HG02938 (cell line): Measurements from ENCODE around the gene ZNF521.

Source experiments
- ATAC-seq: cut with Tn5 transposase; IDR thresholded peaks from one replicate; pipeline ENCODE4 v1.9.1; 2021; ENCODE audit warnings: mild to moderate bottlenecking, moderate library complexity; ENCODE audit not compliant: unreplicated experiment

The ZNF521 gene

GRCh38 chr18:25133879-25134278 is 218.1 kb downstream of the ZNF521 start:
- ATAC-seq, result no peak

DNA sequence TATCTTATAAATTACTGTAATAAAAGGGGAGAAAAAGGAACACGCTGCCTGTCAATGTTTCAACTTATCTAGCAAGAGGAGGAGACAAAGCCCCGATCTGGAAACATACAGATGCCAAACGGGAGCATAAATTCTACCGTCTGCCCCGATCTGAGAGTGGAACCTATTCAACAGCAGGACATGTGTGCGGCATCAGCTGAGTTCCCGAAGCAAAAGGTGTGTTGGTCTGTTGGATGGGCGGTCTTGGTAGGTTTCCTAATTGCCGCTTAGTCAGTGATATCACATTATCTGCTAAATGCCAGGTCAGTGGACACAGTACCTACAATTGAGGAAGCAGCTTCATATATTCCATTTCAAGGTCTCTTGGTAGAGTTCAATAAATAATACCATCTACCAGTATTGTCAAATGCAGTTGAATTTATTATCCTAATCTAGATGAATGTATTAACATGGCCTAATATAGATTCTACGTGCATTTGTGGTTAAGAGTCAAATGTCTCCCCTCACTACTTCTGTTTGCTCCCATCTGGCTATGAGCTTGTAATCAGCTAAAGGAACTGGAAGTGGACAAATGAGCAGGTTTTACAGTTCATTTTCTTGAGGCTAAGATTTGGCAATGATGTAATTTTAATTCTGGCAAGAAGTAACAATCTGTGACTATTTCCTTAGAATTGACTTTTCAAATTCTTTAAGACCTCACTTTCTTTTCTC is 219.0 kb downstream of the ZNF521 start:
- no peak for ATAC-seq

DNA sequence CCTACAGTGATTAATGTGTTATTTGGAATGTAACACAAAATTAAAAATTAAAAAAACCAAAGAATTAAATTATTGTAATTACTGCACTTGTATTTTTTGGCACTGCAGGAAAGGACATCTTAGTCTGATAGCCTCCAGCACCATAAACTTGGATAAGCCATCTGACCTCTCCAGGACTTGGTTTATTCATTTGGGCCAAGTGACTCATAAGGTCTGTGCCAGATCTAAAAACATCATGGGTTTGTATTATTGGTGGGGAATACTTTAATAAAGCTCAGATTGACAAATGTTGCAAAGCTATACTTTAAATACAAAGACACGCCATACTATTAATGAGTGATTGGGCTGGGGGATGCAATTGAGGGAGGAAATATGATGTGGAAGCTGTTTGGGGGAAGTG is 225.2 kb downstream of the ZNF521 start:
- ATAC-seq, result no peak

DNA sequence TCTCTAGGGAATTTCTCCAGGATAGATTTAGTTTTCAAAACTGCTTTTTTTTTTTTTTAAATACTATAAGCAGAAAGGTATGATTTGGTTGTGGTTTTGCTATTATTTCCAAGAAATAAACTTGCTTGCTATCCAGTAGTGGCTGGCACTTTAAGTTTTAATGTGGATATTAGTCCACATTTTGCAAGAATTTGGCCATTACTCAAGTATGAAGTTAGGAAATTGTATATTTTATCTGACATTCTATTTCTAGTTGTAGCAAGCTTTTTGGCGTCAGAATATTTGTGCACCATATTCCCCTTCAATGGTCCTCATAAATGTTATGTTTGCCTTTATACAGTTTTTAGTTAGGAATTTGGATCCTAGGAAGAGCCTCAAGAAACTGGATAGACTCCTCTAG is 226.3 kb downstream of the ZNF521 start:
- ATAC-seq, result no peak

DNA sequence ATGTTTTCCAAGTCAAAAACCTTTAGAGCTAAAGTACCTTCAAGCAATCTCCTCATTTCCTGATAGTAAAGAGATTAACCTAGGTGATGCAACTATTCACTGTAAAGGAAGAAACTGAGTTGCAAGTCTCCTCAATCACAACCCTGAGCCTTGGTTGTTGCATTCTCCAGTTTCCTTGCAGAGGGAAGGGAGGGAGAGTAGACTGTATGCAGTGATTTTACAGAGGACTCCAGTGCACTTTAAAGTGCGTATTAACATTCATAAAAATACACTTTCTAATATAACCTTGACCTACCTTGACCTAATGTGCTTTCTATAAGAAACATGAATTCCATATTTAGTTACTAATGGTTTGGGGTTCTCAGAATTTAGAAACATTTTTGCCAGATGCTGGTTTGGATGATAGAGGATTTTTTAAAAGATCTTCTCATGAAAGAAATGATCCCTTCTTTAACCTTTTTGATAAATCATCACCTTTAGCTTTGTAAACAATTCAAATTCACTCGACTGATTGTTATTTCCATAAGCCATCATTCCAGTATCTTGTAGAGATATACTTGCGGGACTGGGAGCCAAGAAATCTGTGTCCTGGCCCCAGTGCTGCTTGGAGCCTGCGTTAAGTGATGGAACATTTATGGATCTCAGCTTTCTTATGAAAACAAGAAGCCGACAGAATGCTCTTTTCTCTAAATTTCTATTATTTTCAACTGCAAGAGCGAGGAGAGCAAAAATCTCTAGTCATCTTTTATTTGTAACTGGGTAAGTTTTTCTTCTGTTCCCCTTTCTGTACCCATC is 228.3 kb downstream of the ZNF521 start:
- no peak for ATAC-seq

- no peak for ATAC-seq
Measured at GRCh38 chr18:25121442-25121841, 230.5 kb downstream of the ZNF521 start.

DNA sequence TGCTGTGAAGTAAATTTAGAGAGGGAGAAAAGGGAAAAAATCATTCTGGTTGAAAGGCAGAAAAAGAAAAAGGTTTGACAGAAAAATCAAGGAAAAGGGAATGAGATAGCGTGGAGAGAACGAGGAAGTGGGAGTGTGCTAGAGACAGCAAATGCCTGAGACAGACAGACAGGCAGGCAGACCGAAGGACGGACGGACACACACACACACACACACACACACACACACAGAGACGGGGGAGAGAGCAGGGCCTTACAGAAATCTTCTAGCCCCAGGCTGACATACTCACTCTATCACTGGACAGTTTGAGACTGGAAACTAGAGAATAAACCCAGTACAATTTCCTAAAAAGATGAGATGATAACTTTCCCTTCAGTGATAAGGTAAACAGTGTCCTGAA is 238.4 kb downstream of the ZNF521 start:
- ATAC-seq, result no peak

- no peak for ATAC-seq
Measured at GRCh38 chr18:25112821-25113434, 239.0 kb downstream of the ZNF521 start.

DNA sequence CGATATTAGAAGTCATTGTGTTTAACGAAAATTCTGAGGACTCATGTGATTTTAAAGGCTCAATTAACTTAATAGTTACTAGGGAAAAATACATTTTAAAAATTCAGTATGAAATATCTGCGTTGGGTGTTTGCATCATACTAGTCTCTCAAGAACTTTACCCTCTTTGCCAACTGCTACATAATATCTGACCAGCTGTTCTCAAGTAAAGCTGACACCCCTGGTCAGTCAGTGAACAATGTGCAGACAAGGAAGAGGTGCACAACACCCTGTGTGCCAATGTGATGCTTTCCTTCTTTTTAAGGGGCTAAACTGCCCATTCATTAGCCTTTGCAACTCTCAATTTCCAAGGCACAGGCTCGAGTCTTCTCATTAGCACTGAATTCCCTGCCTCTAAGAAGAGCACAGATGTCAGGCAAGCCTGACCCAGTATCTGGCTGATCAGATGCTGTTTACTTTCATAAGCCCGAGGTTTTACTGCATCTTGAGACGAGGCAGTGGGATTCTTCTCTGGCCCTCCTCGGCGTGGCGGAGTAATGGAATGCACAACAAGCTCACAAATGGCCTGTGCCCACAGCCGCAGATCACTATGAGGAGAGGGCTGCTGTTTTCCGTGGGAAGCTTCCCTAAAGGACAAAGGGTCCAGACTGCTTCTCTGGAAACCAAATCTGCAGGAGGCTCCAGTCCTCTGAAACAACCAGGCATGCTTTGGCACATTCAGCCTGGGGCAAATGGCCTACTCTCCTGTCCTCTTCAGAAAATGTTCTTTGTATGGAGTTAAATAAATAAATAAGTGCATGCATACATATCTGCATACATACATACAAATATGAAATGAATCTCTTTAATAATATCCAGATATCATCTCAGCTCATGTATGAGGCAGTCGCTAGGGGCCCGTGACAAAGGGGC is 240.3 kb downstream of the ZNF521 start:
- no peak for ATAC-seq

DNA sequence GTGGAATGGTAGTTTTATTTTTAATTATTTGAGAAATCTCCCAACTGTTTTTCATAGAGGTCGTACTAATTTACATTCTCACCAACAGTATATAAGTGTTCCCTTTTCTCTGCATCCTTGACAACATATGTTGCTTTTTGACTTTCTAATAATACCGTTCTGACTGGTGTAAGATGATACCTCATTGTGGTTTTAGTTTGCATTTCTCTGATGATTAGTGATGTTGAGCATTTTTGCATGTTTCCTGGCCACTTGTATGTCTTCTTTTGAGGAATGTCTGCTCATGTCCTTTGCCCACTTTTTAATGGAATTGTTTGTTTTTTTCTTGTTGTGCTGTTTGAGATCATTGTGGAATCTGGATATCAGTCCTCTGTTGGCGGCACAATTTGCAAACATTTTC is 242.5 kb downstream of the ZNF521 start:
- no peak for ATAC-seq

GRCh38 chr18:25103468-25104155 is 248.4 kb downstream of the ZNF521 start:
- no peak for ATAC-seq

DNA sequence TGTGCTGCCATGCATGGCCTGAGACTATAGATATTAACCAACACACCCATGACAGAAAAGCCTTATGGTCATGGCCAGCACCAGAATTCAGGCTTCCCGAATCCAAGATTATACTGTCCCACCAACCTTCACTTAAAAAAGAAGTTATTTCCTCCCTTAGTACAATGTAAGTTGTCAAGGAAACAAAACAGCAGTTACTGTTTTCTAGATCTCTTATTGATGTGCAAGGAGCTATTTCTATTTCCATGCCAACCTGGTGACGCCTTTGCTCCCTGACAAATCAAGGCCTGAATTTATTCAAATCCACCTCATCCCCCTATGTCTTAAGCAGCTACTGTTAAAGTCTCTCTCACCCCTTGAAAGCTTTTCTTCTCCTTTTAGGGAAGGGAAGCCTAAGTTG is 249.3 kb downstream of the ZNF521 start:
- ATAC-seq, result no peak

GRCh38 chr18:25100418-25100817 is 251.5 kb downstream of the ZNF521 start:
- no peak for ATAC-seq

- ATAC-seq, result no peak
Measured at GRCh38 chr18:25099895-25100294, 252.1 kb downstream of the ZNF521 start.

DNA sequence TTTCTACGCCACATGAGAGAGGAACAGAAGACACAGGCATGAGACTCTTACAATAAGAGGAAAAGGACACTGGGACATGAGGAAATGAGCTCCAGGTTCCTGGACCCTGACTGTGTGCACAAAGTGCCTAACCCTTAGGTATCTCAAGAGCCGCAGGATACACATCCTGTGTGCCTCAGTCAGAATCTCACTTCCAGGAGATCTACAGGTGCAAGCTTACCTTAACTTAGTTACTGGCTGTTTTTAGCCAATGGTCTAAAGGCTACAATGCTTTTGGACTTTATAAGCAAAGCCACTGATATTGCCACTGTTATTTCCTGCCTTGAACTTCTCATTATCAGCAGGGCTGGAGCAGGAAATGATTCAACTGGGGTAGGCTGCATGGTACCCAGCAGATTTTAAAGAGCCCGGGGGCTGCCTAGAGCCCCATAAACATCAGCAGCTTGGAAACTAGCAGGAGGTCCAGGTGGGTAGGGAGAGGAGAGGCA is 254.4 kb downstream of the ZNF521 start:
- ATAC-seq, result no peak

DNA sequence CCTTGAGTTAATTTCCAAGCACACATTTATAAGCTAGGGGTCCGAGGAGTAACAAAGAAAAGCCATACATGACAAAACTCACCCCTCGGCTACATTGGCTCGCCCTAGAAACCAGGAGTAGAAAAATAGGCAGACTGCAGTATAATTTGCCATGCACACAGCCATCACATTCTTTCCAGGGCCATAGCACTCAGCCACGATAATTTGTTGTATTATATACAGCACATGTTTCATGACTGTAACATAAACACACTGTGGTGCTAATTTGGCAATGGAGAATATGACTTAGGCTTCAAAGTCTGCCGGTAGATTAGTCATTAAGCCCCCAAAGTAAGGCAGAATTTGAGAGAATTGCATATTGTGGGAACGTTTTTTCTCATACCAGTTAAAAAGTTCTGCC is 254.9 kb downstream of the ZNF521 start:
- ATAC-seq, result no peak

- no peak for ATAC-seq
Measured at GRCh38 chr18:25093141-25093540, 258.8 kb downstream of the ZNF521 start.

GRCh38 chr18:25089470-25089869 is 262.5 kb downstream of the ZNF521 start:
- ATAC-seq, result no peak

- no peak for ATAC-seq
Measured at GRCh38 chr18:25086876-25087275, 265.1 kb downstream of the ZNF521 start.

DNA sequence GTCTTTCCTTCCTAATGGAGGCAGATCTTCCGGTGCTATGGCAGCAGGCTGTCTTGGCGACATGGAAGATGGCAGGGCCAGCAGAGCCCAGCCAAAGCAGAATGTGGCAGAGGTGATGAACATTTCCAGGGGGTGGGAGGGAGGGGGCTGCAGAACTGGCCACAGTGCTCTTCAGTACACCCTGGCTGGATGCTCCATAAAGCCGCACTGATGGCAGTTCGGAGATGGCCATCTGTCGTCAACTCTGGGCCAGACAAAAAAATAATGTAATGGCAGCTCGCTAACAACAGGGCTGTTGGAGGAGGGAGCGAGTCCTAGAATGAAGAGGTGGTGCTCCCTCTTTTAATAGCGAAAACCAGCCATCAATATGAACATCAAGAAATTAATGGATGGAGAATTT is 271.0 kb downstream of the ZNF521 start:
- ATAC-seq, result no peak
